Psoas muscle (tissue), 8 donors: ENCODE results near the gene FAHD1. TPM values are rescaled to one million over a fixed set of nuclear protein-coding genes. Genes with fewer than 3 reads are reported as not detected.
A peak's percentile ranks its signal among the peaks of the same experiment; 100 is the strongest.

Source experiments
- ATAC-seq, 4 donors: fragments of 200-7000 bp; cut with Tn5 transposase; one replicate each; pipeline ENCODE4 v1.9.1; 2020; ENCODE audit warnings: moderate library complexity in 3 of 4, mild to moderate bottlenecking in 2 of 4
- DNase-seq, 2 donors: peaks; one replicate each; pipeline ENCODE4 v3.0.0-alpha.2; 2020
- H3K27ac ChIP-seq: fragments of 200-600 bp; one replicate; pipeline ENCODE4 v1.8.0; 2022
- H3K27me3 ChIP-seq, 3 donors: fragments of 200-600 bp in 1 of 3; one replicate each; pipeline versions ENCODE4 v1.6.1 to v1.8.0; 2013 to 2022; ENCODE audit warnings: low read length in 2 of 3, mild to moderate bottlenecking in 2 of 3, moderate library complexity in 1 of 3; ENCODE audit not compliant: insufficient read depth in 3 of 3
- H3K36me3 ChIP-seq, 2 donors: fragments of 200-600 bp in 1 of 2; one replicate each; pipeline versions ENCODE4 v1.6.1 to v1.8.0; 2013 to 2022; ENCODE audit warnings: low read depth in 1 of 2, mild to moderate bottlenecking in 1 of 2, moderate library complexity in 1 of 2; ENCODE audit not compliant: insufficient read depth in 1 of 2
- H3K4me1 ChIP-seq: fragments of 200-600 bp; one replicate; pipeline ENCODE4 v1.8.0; 2022
- H3K4me3 ChIP-seq: fragments of 200-600 bp; one replicate; pipeline ENCODE4 v1.8.0; 2022; ENCODE audit warnings: mild to moderate bottlenecking
- H3K9me3 ChIP-seq: fragments of 200-600 bp; one replicate; pipeline ENCODE4 v1.8.0; 2022
- WGBS, 3 donors: extraction: QIAGEN DNeasy Blood & Tissue Kit; methylation state at CpG; one replicate each; pipeline versions ENCODE4 v1.1.6 to v1.1.7; 2013; 5-methylcytosine and 5-hydroxymethylcytosine counted together
- intact Hi-C, 2 donors: fragments of 100-400 bp; cut with DNase I; formaldehyde crosslinking; loops; one replicate each; pipeline versions ENCODE4 v1.11.0 to v1.14.2; 2022
- polyA plus RNA-seq, 3 donors: library from polyadenylated mRNA; stranded (reverse); fragments of 200-250 nt; gene quantifications; one replicate each; pipeline ENCODE4 v1.2.3, GENCODE V29; 2013
- total RNA-seq, 4 donors: library from RNA; stranded (reverse); fragmentation: NEBNext Ultra II Directional in 2 of 4; extraction: Animal tissue kit (Norgen Biotek cat#: 25700) in 2 of 4; gene quantifications; one replicate each; pipeline versions ENCODE4 v1.2.1 to v1.2.4, GENCODE V29; 2021 to 2023
- TF ChIP-seq, protein P1 (sequence below): fragments of 200-600 bp; IDR thresholded peaks from one replicate; pipeline ENCODE4 v1.8.0; 2022; ENCODE audit warnings: antibody characterized with exemption
- donor health status: healthy with polysubstance abuse.
- donor health status: DM: no; HTN: no; CAD: no; lungs with moderate emphysema.
- donor health status: Bipolar disorder and iron deficiency.
- donor health status: healthy.
- donor health status: DM: yes; HTN: yes; CAD: no.
- donor health status: DM: no; HTN: no; CAD: no.
- donor health status: DM: no; HTN: no; CAD: no.
- donor health status: DM: yes; HTN: yes; CAD: no.

FAHD1 gene
- total and polyA plus RNA-seq, 7 donors = 23.2 to 63.8 (median 27.0) TPM

DNA sequence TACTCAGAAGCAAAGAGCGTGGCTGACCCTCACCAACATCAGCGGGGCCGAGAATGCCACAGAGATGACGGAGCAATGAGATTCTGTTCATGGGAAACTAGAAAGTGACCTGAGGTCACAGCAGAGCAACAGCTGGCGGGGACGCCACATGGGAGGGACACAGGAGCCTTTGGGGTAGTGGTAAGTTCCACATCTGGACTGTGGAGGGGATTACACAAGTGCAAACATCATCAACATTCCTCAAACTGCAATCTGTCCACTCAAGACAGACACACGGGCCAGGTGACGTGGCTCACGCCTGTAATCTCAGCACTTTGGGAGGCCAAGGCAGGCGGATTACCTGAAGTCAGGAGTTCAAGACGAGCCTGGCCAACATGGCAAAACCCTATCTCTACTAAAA is 11.5 kb upstream of the FAHD1 start:
- H3K36me3 ChIP-seq = peaks cover 0 to 69% of the 10 kb centered on the region in 2 donors
- no peaks in the 10 kb centered on the region for H3K27me3 ChIP-seq
- intact Hi-C loops = no loop called here
- peak in 2 of 4 donors; percentile 32 to 47 for ATAC-seq
- no peak for DNase-seq
- no peaks in the 10 kb centered on the region for H3K9me3 ChIP-seq
- H3K4me1 ChIP-seq = no peaks in the 10 kb centered on the region
- 67 to 86% (median 78%) methylated on average over 11 of the region's 11 CpGs for WGBS, 3 donors
- no peak overlapping the region for H3K27ac ChIP-seq
- TF ChIP-seq, protein P1, sequence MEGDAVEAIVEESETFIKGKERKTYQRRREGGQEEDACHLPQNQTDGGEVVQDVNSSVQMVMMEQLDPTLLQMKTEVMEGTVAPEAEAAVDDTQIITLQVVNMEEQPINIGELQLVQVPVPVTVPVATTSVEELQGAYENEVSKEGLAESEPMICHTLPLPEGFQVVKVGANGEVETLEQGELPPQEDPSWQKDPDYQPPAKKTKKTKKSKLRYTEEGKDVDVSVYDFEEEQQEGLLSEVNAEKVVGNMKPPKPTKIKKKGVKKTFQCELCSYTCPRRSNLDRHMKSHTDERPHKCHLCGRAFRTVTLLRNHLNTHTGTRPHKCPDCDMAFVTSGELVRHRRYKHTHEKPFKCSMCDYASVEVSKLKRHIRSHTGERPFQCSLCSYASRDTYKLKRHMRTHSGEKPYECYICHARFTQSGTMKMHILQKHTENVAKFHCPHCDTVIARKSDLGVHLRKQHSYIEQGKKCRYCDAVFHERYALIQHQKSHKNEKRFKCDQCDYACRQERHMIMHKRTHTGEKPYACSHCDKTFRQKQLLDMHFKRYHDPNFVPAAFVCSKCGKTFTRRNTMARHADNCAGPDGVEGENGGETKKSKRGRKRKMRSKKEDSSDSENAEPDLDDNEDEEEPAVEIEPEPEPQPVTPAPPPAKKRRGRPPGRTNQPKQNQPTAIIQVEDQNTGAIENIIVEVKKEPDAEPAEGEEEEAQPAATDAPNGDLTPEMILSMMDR = no peak
- no peak overlapping the region for H3K4me3 ChIP-seq

DNA sequence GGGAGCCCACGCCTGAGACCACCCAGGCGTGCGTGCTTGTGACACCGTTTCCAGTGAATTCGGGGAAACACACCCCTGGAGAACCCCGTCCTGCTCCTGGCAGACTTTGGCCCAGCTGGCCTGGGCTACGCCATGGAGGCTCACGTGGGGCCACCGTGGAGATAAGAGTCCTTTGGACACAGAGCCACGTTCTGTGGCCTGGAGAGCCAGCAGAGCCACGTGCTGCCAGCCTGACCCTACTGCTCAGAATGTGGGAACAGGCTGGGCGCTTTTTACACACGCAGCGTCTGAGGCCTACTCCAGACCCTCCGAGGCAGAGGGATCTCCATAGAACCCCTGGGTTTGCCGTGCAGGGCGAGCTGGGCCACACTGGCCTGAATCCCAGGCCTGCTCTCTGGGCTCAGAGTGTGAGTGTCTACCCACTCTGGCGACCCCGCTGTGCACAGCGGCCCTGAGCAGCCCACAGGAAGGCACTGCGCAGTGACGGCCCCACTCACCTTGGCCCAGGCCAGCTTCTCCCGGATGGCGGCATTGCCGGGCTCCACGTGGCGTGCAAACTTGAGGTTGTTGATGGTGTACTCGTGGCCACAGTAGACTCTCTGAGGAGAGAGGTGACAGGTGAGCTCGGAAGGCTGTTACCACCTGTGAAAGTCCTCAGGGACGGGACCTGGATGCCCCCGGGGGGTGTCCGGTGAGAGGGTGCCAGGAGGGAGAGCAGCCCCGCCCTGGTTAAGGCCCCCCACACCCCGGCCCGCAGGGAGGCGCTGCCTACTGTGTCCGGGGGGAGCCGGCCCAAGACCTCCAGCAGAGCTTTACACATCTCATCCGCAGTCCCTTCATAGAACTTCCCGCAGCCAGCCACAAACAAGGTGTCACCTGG is 10.4 kb upstream of the FAHD1 start:
- Histone ChIP-seq H3K9me3 (no peaks in the 10 kb centered on the region), H3K27ac (no peak overlapping the region), H3K27me3 (no peaks in the 10 kb centered on the region), H3K4me3 (no peak overlapping the region), H3K4me1 (no peaks in the 10 kb centered on the region), H3K36me3 (peaks cover 0 to 74% of the 10 kb centered on the region in 2 donors)
- ATAC-seq (peak in 1 of 4 donors; percentile 27), DNase-seq (no peak)
- WGBS, 3 donors = 87 to 94% (median 92%) methylated on average over 40 of the region's 40 CpGs
- intact Hi-C loops = no loop called here
- TF ChIP-seq, protein P1 = no peak

DNA sequence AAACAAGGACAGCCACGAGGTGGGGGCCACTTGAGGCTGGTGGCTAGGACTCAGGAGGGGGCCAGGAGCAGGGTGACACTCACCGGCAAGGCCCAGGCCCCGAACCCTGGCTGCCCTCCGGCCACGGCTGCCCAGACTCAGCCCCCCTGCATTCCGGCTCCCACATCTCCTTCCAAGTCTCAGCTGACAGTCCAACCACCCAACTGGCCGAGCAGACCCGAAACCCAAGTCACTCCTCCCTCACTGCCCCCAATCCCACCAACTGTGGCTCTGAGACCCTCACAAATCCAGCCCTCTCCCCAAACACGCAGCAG is 9.8 kb upstream of the FAHD1 start:
- intact Hi-C loops = no loop called here
- no peaks in the 10 kb centered on the region for H3K27me3 ChIP-seq
- H3K27ac ChIP-seq = no peak overlapping the region
- no peak overlapping the region for H3K4me3 ChIP-seq
- TF ChIP-seq, protein P1 = no peak
- ATAC-seq (no peak), DNase-seq (no peak)
- H3K36me3 ChIP-seq = peaks cover 0 to 80% of the 10 kb centered on the region in 2 donors
- no peaks in the 10 kb centered on the region for H3K9me3 ChIP-seq
- 88 to 95% (median 93%) methylated on average over 9 of the region's 9 CpGs for WGBS, 3 donors
- H3K4me1 ChIP-seq = no peaks in the 10 kb centered on the region

DNA sequence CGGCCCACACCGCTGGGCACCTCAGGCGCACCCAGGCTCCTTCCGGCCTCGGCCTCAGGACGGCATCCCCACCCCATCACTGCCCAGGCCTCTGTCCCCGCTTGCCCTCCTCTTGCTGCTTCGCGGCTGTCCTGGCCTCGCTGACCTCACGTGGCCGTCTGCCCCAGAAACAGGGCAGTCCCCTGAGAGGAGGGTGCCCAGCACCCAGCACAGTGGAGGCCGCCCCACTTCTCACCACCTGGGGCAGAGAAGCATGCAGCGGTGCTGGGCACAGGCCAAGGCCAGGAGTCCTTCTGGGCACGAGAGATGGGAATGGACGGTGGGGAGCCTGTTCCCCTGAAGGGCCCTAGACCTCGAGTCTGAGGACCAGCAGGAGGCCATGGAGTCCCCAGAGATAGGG is 9.3 kb upstream of the FAHD1 start:
- Histone ChIP-seq H3K27ac (no peak overlapping the region), H3K27me3 (no peaks in the 10 kb centered on the region), H3K4me3 (no peak overlapping the region), H3K9me3 (no peaks in the 10 kb centered on the region), H3K4me1 (no peaks in the 10 kb centered on the region), H3K36me3 (peaks cover 0 to 85% of the 10 kb centered on the region in 2 donors)
- intact Hi-C loops = no loop called here
- TF ChIP-seq, protein P1 = no peak
- no peak for ATAC-seq
- WGBS, 3 donors = 88 to 90% (median 90%) methylated on average over 17 of the region's 17 CpGs
- DNase-seq = no peak
